ENCODE data around the gene EIF2B1. TPM values are rescaled to one million over a fixed set of nuclear protein-coding genes. Genes with fewer than 3 reads are reported as not detected.

EIF2B1 gene
- total RNA-seq, 2 donors from 2014 or later, result 154 to 177 TPM

DNA sequence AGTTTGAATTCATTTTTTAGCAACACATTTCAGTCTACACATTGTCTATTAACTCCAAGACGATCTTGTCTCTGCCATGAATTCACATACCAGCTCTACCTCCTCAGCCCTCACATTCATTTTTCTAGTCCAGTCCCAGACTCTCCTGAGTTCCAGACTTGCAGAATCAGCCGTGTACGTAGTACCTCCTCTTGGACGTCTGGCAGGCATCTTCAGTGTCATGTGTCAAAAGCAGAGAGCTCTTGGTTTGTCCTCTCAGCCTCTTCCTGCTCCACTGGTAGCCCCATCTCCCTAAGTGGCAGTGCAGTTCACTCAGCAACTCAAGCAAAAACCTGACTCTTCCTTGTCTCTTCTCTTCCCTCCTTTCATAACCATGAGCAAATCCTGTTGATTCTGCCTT, 22.9 kb upstream of the EIF2B1 start:
- no peak overlapping the region for H3K27ac ChIP-seq
- no peak for DNase-seq (ENCODE audit: low spot score)
- no peaks in the 10 kb centered on the region for H3K9me3 ChIP-seq
- H3K27me3 ChIP-seq (replicated peaks; ENCODE audit: insufficient read depth), result no peaks in the 10 kb centered on the region
- no peak for ATAC-seq (ENCODE audit: insufficient number of reproducible peaks, low FRiP score, low read depth)
- TF ChIP-seq, protein P1, sequence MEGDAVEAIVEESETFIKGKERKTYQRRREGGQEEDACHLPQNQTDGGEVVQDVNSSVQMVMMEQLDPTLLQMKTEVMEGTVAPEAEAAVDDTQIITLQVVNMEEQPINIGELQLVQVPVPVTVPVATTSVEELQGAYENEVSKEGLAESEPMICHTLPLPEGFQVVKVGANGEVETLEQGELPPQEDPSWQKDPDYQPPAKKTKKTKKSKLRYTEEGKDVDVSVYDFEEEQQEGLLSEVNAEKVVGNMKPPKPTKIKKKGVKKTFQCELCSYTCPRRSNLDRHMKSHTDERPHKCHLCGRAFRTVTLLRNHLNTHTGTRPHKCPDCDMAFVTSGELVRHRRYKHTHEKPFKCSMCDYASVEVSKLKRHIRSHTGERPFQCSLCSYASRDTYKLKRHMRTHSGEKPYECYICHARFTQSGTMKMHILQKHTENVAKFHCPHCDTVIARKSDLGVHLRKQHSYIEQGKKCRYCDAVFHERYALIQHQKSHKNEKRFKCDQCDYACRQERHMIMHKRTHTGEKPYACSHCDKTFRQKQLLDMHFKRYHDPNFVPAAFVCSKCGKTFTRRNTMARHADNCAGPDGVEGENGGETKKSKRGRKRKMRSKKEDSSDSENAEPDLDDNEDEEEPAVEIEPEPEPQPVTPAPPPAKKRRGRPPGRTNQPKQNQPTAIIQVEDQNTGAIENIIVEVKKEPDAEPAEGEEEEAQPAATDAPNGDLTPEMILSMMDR (IDR thresholded peaks at IDR 0.05), result no peak
- H3K4me3 ChIP-seq, result no peak overlapping the region
- H3K4me1 ChIP-seq (ENCODE audit: control insufficient read depth in 1 of 2, low read depth in 2 of 2), result no peaks in the 10 kb centered on the region
- H3K36me3 ChIP-seq, result peaks cover 26% of the 10 kb centered on the region

DNA sequence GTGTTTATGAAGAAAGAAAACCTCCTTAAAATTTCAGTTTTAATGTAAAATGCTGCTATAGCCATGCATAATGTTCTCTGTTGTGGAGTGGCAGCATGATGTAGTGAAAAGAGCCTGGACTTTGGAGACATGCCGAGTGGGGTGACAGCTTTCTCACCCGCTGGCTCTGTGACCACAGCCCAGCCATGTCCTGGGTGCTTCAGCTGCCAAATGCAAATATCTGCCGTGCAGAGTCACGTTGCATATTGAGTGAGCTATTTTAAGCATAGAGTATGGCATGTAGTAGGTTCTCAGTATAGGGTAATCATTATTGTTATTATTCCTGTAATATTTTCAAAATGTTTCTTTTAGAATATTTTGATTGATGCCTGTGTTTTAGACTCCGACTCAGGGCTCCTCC, 21.9 kb upstream of the EIF2B1 start:
- Histone ChIP-seq H3K9me3 (no peaks in the 10 kb centered on the region), H3K27me3 (replicated peaks; ENCODE audit: insufficient read depth) (no peaks in the 10 kb centered on the region), H3K4me3 (no peak overlapping the region), H3K36me3 (peaks cover 30% of the 10 kb centered on the region), H3K4me1 (ENCODE audit: control insufficient read depth in 1 of 2, low read depth in 2 of 2) (no peaks in the 10 kb centered on the region), H3K27ac (no peak overlapping the region)
- TF ChIP-seq, protein P1 (IDR thresholded peaks at IDR 0.05), result no peak
- DNase-seq (ENCODE audit: low spot score) (no peak), ATAC-seq (ENCODE audit: insufficient number of reproducible peaks, low FRiP score, low read depth) (no peak)

DNA sequence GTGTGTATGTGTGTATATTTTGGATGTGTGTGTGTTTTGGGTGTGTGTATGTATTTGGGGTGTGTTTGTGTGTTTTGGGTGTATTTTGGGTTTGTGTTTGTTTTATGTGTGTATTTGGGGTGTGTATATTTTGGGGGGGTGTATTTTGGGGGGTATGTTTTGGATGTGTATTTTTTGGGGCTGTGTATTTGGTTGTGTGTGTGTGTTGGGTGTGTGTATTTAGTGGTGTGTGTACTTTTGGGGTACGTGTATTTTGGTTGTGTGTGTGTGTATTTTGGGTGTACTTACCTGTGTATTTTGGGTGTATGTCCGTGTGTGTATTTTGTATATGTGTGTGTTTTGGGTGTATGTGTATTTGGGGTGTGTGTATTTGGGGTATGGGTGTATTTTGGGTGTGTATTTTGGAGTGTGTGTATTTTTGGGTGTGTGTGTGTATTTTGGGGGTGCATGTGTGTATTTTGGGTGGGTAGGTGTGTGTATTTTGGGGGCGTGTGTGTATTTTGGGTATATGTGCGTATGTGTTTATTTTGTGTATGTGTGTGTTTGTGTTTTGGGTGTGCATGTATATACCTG, 20.7 kb upstream of the EIF2B1 start:
- ATAC-seq (ENCODE audit: insufficient number of reproducible peaks, low FRiP score, low read depth), result no peak
- no peak for DNase-seq (ENCODE audit: low spot score)
- TF ChIP-seq, protein P1 (IDR thresholded peaks at IDR 0.05), result no peak
- peaks cover 34% of the 10 kb centered on the region for H3K36me3 ChIP-seq
- H3K27ac ChIP-seq, result no peak overlapping the region
- H3K9me3 ChIP-seq, result no peaks in the 10 kb centered on the region
- H3K27me3 ChIP-seq (replicated peaks; ENCODE audit: insufficient read depth), result no peaks in the 10 kb centered on the region
- H3K4me3 ChIP-seq, result no peak overlapping the region
- no peaks in the 10 kb centered on the region for H3K4me1 ChIP-seq (ENCODE audit: control insufficient read depth in 1 of 2, low read depth in 2 of 2)

DNA sequence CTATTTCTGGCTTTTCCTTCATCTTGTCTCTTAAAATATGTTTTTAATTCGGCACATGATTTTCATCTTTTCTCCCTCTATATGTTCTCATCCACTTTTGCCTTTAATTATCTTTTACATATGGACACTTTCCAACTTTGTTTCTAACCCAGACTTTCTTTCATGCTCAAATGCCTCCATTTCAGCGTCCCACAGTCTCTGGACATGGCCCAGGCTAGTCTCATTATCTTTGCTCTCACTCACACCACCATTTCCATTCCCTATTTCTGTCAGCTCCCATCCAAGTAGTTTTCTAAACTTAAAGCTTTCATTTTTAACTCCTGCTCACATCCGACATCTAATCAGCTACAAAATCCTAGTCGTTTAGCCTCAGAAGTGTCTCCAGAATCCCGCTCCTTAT, 14.9 kb upstream of the EIF2B1 start:
- no peak for DNase-seq (ENCODE audit: low spot score)
- no peak overlapping the region for H3K4me3 ChIP-seq
- no peaks in the 10 kb centered on the region for H3K9me3 ChIP-seq
- no peak overlapping the region for H3K27ac ChIP-seq
- H3K27me3 ChIP-seq (replicated peaks; ENCODE audit: insufficient read depth), result no peaks in the 10 kb centered on the region
- no peaks in the 10 kb centered on the region for H3K4me1 ChIP-seq (ENCODE audit: control insufficient read depth in 1 of 2, low read depth in 2 of 2)
- TF ChIP-seq, protein P1 (IDR thresholded peaks at IDR 0.05), result no peak
- ATAC-seq (ENCODE audit: insufficient number of reproducible peaks, low FRiP score, low read depth), result no peak
- H3K36me3 ChIP-seq, result peaks cover 34% of the 10 kb centered on the region

GRCh38 chr12:123645878-123646277, 12.4 kb upstream of the EIF2B1 start:
- no peaks in the 10 kb centered on the region for H3K27me3 ChIP-seq (replicated peaks; ENCODE audit: insufficient read depth)
- no peaks in the 10 kb centered on the region for H3K4me1 ChIP-seq (ENCODE audit: control insufficient read depth in 1 of 2, low read depth in 2 of 2)
- no peak overlapping the region for H3K27ac ChIP-seq
- TF ChIP-seq, protein P1 (IDR thresholded peaks at IDR 0.05), result no peak
- ATAC-seq (ENCODE audit: insufficient number of reproducible peaks, low FRiP score, low read depth) (no peak), DNase-seq (ENCODE audit: low spot score) (no peak)
- peaks cover 26% of the 10 kb centered on the region for H3K36me3 ChIP-seq
- H3K9me3 ChIP-seq, result no peaks in the 10 kb centered on the region
- H3K4me3 ChIP-seq, result no peak overlapping the region
